ENCODE data around the gene ARSH.
"Not testable (repeated sequence)": the region's sequence is repeated elsewhere in the genome, so short reads cannot be mapped to it uniquely, and the experiment has no call there.

The ARSH gene, protein sequence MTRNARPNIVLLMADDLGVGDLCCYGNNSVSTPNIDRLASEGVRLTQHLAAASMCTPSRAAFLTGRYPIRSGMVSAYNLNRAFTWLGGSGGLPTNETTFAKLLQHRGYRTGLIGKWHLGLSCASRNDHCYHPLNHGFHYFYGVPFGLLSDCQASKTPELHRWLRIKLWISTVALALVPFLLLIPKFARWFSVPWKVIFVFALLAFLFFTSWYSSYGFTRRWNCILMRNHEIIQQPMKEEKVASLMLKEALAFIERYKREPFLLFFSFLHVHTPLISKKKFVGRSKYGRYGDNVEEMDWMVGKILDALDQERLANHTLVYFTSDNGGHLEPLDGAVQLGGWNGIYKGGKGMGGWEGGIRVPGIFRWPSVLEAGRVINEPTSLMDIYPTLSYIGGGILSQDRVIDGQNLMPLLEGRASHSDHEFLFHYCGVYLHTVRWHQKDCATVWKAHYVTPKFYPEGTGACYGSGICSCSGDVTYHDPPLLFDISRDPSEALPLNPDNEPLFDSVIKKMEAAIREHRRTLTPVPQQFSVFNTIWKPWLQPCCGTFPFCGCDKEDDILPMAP

GRCh38 chrX:3006495-3006894, at the start of gene ARSH:
TSS of gene ARSH (plus strand) at chrX:3006546. CDS start at chrX:3006613, 67 bp downstream.
- no peak for DNase-seq

GRCh38 chrX:2958199-2958598, 48.1 kb upstream of the ARSH start:
- DNase-seq: no peak

GRCh38 chrX:2960861-2961515, 45.4 kb upstream of the ARSH start:
- no peak for DNase-seq

- DNase-seq: no peak
Observed at GRCh38 chrX:2962381-2962780, 44.0 kb upstream of the ARSH start.

- not testable (repeated sequence) for DNase-seq
Observed at GRCh38 chrX:2963449-2963848, 42.9 kb upstream of the ARSH start.

DNA sequence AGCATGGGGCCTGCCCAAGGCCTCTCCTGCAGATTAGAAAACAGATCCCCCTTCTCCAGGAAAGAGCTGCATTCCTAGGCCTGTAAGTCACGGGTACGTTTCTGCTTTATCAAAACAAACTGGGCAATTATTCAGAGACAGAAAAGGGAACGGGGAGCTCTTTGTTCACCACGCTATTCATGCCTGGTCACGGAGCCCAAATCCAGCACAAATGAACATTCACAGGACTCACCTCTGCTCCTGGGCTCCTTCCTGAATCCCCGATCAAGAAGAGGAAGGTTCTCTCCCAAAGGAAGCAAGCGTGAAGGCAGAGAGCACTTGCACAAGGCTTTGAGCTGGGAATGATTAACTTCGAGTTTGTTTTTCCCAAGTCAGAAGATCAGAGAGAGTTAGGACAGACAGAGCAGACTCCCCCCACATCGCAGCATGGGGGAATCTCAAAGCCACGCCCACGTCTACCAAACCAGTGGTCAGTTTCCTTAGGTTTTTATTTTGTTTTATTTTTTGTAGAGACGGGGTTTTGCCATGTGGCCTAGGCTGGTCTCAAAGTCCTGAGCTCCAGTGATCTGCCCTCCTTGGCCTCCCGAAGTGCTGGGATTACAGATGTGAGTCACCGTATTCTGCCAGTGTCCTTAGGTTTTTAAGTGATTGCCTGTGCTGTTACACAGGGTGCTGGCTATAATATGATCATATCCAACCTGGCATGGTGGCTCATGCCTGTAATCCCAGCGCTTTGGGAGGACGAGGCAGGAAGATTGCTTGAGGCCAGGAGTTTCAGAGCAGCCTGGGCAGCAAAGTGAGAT, 42.2 kb upstream of the ARSH start:
- DNase-seq: not testable (repeated sequence)

DNA sequence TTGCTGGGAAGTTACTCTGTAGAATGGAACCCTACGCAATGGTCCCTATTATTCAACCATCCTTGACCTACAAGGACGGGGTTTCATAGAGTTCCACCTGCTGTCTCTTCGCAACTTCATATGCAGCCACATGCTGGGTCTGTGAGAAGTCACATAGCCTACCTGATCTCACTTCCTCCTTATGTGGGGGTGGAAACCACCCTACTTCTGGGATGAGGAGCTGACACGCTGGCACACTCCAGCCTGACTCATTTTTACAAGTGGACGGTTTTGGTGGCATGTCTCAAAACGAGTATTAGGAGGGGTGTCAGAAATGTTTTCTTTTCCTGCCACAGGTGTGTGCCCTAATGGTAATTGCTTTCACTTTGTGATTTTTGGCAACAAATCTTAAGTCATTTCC, 40.4 kb upstream of the ARSH start:
- no peak for DNase-seq

- DNase-seq: no peak
Observed at GRCh38 chrX:2967012-2967411, 39.3 kb upstream of the ARSH start.

GRCh38 chrX:2967584-2967983, 38.8 kb upstream of the ARSH start:
- no peak for DNase-seq

DNA sequence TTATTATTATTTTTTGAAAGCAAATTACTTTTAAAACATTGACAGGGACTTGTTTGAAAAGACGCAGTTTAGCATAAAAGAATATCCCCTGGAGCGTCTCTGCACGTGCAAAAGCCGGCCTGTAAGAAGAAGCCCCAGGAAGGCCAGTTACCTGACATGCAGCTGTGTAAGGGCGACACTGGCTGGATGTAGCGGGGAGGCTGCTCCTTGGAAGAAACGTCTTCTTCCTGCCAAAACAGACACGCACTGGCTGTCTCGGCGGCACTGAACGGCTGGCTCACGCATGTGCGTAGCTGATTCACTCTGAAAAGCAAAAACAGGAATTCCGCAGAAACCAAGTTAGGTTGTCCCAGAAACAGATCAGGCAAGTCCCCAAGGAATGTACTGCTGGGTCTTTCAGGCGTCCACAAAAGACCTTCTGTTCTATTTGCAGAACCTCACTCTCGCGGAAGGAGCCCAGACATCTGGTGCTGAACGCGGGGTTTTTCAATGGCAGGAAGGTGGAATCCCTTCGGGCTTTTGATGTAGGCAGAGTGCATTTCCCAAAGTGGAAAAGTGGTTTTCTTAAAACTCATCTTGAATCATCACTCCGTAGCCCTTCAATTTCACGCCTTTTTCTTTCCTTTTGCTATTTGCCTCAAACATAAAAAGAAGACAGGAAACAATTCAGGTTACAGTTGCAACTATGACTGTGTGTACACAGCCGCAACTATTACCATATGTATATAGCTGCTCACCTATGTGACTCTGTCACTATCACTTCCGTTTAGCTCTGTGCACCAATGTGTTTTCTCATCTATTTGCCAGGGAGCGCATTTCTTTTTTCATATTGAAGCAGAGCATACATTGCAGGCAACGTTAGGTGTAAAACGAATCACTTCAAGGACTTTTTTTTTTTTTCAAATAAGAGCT, 38.1 kb upstream of the ARSH start:
- DNase-seq: no peak

DNA sequence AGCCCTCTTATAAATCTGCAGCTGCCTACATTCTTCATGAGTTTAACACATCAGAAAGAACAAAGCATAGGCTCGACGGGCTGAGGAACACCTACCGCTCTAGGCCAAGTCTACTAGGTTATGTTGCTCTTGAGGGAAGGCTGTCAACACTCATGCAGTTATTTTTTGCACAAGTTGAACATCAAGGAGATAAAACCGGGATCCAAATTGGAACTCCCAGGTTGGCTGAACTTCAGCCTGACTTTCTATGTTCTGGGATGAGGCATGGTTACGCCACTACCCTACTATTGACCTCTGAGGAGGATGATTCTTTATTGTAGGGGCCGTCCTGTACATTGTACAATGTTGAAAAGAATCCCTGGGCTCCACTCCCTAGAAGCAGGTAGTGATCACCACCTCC, 37.3 kb upstream of the ARSH start:
- no peak for DNase-seq

DNA sequence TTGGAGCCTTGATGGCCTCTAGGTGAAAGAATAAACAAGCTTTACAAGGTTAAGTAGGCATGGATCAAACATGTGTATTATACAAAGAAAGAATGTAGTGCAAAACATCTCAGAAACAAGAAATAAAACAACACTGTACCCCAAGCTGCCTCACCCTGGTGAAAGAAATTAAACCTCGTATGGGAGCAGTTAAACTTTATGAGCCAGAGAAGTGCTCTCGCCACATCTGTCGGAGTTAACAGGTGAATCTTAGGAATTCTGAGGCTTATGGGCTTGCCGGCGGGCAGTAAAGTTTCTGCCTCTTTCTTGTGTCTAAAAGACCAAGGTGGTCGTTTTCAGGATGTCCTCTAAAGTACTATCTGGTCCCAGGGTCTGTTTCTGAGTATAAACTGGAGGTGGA, 34.0 kb upstream of the ARSH start:
- no peak for DNase-seq

DNA sequence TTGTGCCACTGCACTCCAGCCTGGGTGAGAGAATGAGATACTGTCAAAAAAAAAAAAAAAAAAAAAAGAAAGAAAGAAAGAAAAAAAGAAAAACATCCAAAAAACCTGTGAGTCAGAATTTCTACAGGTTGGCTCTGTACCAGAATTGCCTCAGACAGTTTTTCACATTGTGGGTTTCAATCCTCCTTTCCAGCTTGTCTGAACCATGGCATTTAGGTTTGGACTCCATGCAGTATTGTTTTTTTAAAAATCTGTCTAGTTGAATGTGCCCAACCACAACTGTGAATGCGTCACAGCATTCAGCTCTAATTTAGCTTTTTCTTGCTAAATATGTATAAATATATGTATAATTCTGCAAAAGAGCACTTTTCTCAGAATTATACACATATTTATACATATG, 31.4 kb upstream of the ARSH start:
- DNase-seq: no peak

DNA sequence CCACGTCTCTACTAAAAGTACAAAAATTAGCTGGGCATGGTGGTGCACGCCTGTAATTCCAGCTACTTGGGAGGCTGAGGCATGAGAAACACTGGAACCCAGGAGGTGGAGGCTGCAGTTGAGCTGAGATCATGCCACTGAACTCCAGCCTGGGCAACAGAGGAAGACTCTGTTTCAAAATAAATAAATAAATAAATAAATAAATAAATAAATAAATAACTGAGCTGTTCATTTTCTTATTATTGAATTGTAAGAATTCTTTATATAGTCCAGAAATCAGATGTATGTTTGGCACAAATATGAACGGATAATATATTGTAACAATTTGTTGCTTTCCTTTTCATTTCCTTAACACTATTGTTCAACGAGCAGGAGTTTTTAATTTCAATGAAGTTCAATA, 27.7 kb upstream of the ARSH start:
- DNase-seq: not testable (repeated sequence)

DNA sequence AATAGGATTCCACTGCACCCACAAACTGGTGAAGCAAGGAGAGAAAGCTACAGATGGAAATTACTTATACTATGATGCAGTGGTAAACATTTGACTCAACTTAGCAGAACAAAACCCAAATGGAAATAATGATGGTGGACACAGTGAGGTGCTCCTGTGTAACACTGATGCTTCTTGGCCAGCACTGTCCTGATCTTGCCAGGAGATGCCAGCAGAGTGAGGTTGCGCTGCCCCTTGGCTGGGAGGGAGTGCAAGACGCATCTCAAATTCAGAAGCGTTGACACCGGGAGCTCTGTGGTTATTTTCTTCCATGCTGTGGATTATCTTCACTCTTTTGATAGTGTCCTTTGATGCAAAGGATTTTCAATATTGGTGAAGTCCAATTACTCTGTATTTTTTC, 22.0 kb upstream of the ARSH start:
- DNase-seq: no peak

- no peak for DNase-seq
Observed at GRCh38 chrX:2989565-2989964, 16.8 kb upstream of the ARSH start.

DNA sequence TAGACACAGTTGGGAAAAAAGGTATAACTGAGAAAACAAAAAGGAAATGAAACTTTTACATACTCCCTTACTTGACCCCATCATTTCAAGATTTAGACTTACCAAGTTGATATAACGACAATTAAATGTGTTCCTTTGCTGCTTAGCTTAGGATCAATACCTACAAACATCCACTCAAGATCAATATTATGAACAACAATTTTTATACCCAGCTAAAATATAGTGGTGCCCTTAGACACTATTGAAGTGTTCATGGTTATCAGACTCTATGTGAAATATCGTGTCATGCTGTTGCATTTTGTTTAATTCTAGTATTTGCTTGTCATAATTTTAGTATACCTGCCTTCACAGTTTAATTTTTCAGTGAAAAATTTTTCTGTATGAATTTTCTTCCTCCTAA, 4.2 kb downstream of the ARSH start:
- DNase-seq: no peak

DNA sequence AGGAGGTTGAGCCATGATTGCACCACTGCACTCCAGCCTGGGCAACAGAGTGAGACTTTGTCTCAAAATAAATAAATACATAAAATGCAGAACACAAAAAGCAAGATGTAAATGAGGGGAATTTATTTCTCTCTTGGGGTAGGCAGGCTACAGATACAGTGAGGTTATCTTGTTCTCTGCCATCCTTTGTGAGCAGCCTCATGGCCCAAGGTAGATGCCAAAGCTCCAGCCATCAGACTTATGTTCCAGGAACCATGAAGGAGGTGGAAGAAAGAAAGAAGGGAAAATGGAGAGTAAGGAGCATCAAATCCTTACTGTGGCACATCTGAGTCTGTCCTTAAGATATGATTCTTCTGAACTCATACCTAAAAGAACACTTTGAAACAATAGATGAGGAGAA, 11.1 kb downstream of the ARSH start:
- no peak for DNase-seq

GRCh38 chrX:3024176-3024575, 17.8 kb downstream of the ARSH start:
- no peak for DNase-seq

- DNase-seq: no peak
Observed at GRCh38 chrX:3026074-3026815, 19.9 kb downstream of the ARSH start.

DNA sequence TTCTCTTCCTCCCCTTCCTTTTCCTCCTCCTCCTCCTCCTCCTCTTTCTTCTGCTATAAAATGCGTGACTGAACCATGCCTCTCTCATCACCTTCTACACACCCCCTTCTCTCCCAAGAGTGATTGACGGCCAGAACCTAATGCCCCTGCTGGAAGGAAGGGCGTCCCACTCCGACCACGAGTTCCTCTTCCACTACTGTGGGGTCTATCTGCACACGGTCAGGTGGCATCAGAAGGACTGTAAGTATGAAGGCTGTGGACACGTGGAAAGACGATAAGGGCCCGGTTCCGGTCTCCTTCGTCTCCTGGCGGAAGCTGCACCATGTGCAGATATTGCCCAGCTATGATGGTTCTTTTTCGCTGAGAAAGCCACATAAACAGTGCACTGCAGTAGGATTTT, 22.8 kb downstream of the ARSH start:
- no peak for DNase-seq

DNA sequence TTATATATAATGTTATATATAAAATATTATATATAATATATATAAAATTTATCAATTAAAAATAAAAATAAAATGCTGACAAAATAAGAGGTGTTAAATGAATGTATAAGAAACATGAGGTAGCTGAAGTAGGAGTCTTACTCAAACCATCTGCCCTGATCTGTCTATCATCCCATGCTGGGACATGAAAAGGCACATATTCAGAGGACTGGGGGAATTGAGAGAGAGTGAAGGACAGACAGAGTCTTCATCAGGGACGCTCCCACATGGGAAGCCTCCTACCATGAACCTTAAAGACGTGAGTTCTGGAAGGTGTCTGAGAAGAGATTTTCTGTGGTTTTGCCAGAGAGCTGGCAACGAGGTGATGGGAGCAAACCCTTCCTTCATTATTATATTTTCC, 30.9 kb downstream of the ARSH start:
- DNase-seq: no peak

Data from activated CD4-positive, alpha-beta T cell treated with anti-CD3 and anti-CD28 coated beads, Interleukin-2, amount 50 U/mL, for 4 hours (primary cell).